Parathyroid adenoma (tissue), 2 donors: ENCODE data around the gene SLC30A1.

ENCODE experiments used
- H2AFZ ChIP-seq: fragments of 300-600 bp; sonication (generic); one replicate; pipeline ENCODE4 v1.7.0; 2017; ENCODE audit warnings: antibody characterized with exemption, mild to moderate bottlenecking
- H3K27ac ChIP-seq: fragments of 300-600 bp; sonication (generic); one replicate; pipeline ENCODE4 v1.7.0; 2017
- H3K27me3 ChIP-seq: fragments of 300-600 bp; sonication (generic); one replicate; pipeline ENCODE4 v1.7.0; 2017; ENCODE audit warnings: low read length; ENCODE audit not compliant: control insufficient read depth, insufficient read depth
- H3K36me3 ChIP-seq: fragments of 300-600 bp; sonication (generic); one replicate; pipeline ENCODE4 v1.7.0; 2017; ENCODE audit warnings: low read length; ENCODE audit not compliant: control insufficient read depth, insufficient read depth
- H3K4me1 ChIP-seq: fragments of 300-600 bp; sonication (generic); one replicate; pipeline ENCODE4 v1.7.0; 2017; ENCODE audit warnings: control low read depth
- H3K4me2 ChIP-seq: fragments of 300-600 bp; sonication (generic); one replicate; pipeline ENCODE4 v1.7.0; 2017; ENCODE audit warnings: low read length
- H3K4me3 ChIP-seq: fragments of 300-600 bp; sonication (generic); one replicate; pipeline ENCODE4 v1.7.0; 2017; ENCODE audit warnings: low read depth, low read length
- H3K79me2 ChIP-seq: fragments of 300-600 bp; sonication (generic); one replicate; pipeline ENCODE4 v1.7.0; 2017; ENCODE audit warnings: control low read depth
- H3K9ac ChIP-seq: fragments of 300-600 bp; sonication (generic); one replicate; pipeline ENCODE4 v1.7.0; 2017; ENCODE audit warnings: mild to moderate bottlenecking
- H3K9me3 ChIP-seq: fragments of 300-600 bp; sonication (generic); one replicate; pipeline ENCODE4 v1.7.0; 2017; ENCODE audit warnings: low read length; ENCODE audit not compliant: control insufficient read depth
- TF ChIP-seq, protein P1 (sequence below): fragments of 300-600 bp; sonication (generic); IDR thresholded peaks from one replicate; pipeline ENCODE4 v1.7.0; 2017; ENCODE audit warnings: antibody characterized with exemption, mild to moderate bottlenecking
- donor health status: primary hyperparathyroidism.

The SLC30A1 gene

DNA sequence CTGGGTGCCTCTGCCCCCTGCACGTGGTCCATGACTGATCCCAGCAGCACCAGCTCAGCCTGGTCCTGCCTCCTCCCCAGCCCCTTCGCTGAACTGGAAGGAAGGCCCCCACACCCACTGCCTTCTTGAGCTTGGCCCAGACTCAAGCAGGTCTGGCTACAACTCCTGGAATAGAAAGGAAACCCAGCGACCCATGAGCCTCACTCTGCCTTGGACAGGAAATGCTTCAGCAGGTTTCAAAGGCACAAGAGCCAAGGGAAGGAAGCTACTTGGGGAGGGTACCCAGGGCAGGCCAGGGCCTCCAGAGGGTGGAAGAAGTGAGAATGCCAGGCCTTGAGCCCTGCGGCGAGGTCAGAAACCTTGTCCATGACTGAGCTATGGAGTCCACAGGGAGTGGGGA, 51.1 kb downstream of the SLC30A1 start:
- Histone ChIP-seq H2AFZ (no peak overlapping the region), H3K4me1 (no peaks in the 10 kb centered on the region), H3K4me2 (no peak overlapping the region), H3K79me2 (no peaks in the 10 kb centered on the region), H3K9ac (no peak overlapping the region), H3K27ac (no peak overlapping the region), H3K9me3 (no peaks in the 10 kb centered on the region), H3K36me3 (no peaks in the 10 kb centered on the region), H3K4me3 (no peak overlapping the region), H3K27me3 (no peaks in the 10 kb centered on the region)
- TF ChIP-seq, protein P1, sequence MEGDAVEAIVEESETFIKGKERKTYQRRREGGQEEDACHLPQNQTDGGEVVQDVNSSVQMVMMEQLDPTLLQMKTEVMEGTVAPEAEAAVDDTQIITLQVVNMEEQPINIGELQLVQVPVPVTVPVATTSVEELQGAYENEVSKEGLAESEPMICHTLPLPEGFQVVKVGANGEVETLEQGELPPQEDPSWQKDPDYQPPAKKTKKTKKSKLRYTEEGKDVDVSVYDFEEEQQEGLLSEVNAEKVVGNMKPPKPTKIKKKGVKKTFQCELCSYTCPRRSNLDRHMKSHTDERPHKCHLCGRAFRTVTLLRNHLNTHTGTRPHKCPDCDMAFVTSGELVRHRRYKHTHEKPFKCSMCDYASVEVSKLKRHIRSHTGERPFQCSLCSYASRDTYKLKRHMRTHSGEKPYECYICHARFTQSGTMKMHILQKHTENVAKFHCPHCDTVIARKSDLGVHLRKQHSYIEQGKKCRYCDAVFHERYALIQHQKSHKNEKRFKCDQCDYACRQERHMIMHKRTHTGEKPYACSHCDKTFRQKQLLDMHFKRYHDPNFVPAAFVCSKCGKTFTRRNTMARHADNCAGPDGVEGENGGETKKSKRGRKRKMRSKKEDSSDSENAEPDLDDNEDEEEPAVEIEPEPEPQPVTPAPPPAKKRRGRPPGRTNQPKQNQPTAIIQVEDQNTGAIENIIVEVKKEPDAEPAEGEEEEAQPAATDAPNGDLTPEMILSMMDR = no peak

DNA sequence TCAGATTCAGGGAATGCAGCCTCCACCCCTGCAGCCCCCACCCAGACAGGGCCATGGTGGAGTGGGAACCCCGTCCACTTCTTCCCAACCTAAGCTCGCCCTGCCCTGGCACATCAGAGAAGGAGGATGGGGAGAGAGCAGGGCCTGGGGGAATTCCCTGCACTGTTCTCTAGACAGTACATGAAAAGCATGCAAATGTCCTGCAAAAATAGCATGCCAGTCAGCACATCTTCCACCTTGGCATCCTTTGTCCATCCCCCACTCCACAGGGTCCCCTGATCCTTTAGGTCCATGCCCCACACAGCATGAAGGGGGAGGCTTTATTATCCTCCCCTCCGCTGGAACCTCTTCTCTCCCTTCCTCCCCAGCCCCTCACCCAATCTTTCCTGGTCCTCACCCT, 52.0 kb downstream of the SLC30A1 start:
- TF ChIP-seq, protein P1 = no peak
- no peak overlapping the region for H2AFZ ChIP-seq
- no peak overlapping the region for H3K9ac ChIP-seq
- no peak overlapping the region for H3K27ac ChIP-seq
- H3K4me3 ChIP-seq = no peak overlapping the region
- H3K4me2 ChIP-seq = no peak overlapping the region
- H3K36me3 ChIP-seq = no peaks in the 10 kb centered on the region
- H3K79me2 ChIP-seq = no peaks in the 10 kb centered on the region
- no peaks in the 10 kb centered on the region for H3K27me3 ChIP-seq
- no peaks in the 10 kb centered on the region for H3K4me1 ChIP-seq
- H3K9me3 ChIP-seq = no peaks in the 10 kb centered on the region

DNA sequence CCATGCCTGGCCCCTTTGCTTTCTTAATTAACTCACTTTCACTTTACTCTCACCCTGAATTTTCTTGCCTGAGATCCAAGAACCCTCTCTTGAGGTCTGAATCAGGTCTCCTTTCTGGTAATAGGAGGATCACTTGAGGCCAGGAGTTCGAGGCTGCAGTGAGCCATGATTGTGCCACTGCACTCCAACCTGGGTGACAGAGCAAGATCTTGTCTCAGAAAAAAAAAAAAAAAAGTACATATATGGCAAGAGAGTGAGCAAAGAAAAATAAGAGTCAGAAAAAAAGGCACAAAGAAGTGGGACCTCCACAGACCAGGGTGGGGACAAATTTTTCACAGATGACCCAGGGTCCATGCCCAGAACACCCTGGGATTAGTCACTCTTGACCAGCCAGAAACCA, 52.9 kb downstream of the SLC30A1 start:
- Histone ChIP-seq H3K79me2 (no peaks in the 10 kb centered on the region), H3K9me3 (no peaks in the 10 kb centered on the region), H2AFZ (no peak overlapping the region), H3K4me3 (no peak overlapping the region), H3K27ac (no peak overlapping the region), H3K4me2 (no peak overlapping the region), H3K9ac (no peak overlapping the region), H3K36me3 (no peaks in the 10 kb centered on the region), H3K4me1 (no peaks in the 10 kb centered on the region), H3K27me3 (no peaks in the 10 kb centered on the region)
- TF ChIP-seq, protein P1 = no peak

DNA sequence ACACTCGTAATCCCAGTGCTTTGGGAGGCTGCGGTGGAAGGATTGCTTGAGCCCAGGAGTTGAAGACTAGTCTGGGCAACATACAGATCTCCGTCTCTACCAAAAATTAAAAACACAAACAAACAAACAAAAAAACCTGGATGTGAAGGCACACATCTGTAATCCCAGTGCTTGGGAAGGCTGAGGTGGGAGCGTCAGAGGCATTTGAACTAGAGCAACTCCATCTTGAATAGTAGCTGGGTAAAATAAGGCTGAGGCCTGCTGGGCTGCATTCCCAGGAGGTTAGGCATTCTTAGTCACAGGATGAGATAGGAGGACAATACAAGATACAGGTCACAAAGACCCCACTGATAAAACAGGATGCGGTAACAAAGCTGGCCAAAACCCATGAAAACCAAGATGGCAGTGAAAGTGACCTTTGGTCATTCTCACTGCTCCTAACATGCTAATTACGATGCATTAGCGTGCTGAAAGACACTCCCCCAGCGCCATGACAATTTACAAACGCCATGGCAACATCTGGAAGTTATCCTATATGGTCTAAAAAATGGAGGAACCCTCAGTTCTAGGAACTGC, 53.8 kb downstream of the SLC30A1 start:
- Histone ChIP-seq H3K4me1 (no peaks in the 10 kb centered on the region), H3K4me3 (no peak overlapping the region), H2AFZ (no peak overlapping the region), H3K4me2 (no peak overlapping the region), H3K27me3 (no peaks in the 10 kb centered on the region), H3K9me3 (no peaks in the 10 kb centered on the region), H3K79me2 (no peaks in the 10 kb centered on the region), H3K9ac (no peak overlapping the region), H3K27ac (no peak overlapping the region), H3K36me3 (no peaks in the 10 kb centered on the region)
- TF ChIP-seq, protein P1 = no peak

DNA sequence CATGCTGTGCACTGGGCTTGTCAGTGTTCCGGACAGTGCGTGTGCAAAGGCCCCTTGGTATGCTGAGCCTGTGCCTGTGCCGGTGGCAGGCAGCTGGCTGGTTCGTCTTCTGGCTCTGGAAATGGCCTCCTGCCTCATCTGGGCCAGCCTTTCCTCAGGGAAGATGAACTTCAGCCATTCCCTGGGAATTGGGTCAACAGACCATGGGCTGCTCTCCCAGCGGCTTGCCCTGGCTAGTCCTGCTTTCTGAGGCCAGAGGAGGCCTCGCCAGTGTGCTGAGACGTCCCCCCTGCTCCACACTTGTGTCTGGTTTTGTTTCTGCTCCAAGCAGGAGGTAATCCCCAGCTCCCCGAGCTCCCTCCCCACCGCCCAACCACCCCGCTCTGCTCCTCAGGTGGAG, 54.4 kb downstream of the SLC30A1 start:
- Histone ChIP-seq H3K27me3 (no peaks in the 10 kb centered on the region), H3K4me3 (no peak overlapping the region), H3K9me3 (no peaks in the 10 kb centered on the region), H3K4me1 (no peaks in the 10 kb centered on the region), H3K36me3 (no peaks in the 10 kb centered on the region), H3K9ac (no peak overlapping the region), H2AFZ (no peak overlapping the region), H3K4me2 (no peak overlapping the region), H3K27ac (no peak overlapping the region), H3K79me2 (no peaks in the 10 kb centered on the region)
- TF ChIP-seq, protein P1 = no peak
